ENCODE data around the gene BSN. TPM values are rescaled to one million over a fixed set of nuclear protein-coding genes. Genes with fewer than 3 reads are reported as not detected.

Gene BSN
- total RNA-seq, 1 donor from 2014 or later: 0.25 TPM

DNA sequence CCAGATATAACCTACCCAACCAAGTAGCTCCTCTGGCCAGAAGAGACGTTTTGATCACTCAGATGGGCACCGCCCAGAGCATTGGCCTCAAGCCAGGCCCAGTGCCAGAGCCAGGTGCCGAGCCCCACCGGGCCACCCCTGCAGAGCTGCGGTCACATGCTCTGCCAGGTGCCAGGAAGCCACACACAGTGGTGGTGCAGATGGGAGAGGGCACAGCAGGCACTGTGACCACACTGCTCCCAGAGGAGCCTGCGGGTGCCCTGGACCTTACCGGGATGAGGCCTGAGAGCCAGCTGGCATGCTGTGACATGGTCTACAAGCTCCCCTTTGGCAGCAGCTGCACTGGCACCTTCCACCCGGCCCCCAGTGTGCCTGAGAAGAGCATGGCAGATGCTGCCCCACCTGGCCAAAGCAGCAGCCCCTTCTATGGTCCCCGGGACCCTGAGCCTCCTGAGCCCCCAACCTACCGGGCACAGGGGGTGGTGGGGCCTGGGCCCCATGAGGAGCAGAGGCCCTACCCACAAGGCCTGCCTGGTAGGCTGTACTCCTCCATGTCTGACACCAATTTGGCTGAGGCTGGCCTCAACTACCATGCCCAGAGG is 100.8 kb downstream of the BSN start:
- DNase-seq (ENCODE audit: low read depth): no peak

DNA sequence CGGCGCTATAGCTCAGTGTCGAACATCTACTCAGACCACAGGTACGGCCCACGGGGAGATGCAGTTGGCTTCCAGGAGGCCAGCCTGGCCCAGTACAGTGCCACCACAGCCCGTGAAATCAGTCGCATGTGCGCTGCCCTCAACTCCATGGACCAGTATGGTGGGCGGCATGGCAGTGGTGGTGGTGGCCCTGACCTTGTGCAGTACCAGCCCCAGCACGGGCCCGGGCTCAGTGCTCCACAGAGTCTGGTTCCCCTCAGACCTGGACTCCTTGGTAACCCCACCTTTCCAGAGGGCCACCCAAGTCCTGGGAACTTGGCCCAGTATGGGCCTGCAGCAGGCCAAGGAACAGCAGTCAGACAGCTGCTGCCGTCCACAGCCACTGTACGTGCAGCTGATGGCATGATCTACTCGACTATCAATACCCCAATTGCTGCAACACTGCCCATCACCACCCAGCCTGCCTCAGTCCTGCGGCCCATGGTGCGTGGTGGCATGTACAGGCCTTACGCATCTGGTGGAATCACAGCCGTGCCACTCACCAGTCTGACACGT is 101.5 kb downstream of the BSN start:
- DNase-seq (ENCODE audit: low read depth): no peak

DNA sequence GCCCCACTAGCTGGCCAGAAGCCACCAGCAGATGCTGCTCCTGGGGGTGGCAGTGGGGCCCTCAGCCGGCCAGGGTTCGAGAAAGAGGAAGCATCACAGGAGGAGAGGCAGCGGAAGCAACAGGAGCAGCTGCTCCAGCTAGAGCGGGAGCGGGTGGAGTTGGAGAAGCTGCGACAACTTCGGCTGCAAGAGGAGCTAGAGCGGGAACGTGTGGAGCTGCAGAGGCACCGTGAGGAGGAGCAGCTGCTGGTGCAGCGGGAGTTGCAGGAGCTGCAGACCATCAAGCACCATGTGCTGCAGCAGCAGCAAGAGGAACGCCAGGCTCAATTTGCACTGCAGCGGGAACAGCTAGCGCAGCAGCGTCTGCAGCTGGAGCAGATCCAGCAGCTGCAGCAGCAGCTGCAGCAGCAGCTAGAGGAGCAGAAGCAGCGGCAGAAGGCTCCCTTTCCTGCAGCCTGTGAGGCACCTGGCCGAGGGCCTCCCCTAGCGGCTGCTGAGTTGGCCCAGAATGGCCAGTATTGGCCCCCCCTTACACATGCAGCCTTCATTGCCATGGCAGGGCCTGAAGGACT is 102.3 kb downstream of the BSN start:
- DNase-seq (ENCODE audit: low read depth): no peak

DNA sequence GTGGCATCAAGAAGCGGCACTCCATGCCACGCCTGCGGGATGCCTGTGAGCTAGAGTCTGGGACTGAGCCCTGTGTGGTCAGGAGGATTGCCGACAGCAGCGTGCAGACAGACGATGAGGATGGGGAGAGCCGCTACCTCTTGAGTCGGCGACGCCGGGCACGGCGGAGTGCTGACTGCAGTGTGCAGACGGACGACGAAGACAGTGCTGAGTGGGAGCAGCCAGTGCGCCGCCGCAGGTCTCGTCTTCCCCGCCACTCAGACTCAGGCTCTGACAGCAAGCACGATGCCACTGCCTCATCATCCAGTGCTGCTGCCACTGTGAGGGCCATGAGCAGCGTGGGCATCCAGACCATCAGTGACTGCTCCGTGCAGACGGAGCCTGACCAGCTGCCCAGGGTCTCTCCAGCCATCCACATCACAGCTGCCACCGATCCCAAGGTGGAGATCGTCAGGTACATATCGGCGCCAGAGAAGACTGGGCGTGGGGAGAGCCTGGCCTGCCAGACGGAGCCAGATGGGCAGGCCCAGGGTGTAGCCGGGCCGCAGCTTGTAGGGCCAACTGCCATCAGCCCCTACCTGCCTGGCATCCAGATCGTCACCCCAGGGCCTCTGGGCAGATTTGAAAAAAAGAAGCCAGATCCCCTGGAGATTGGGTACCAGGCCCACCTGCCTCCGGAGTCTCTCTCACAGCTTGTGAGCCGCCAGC is 103.1 kb downstream of the BSN start:
- no peak for DNase-seq (ENCODE audit: low read depth)

DNA sequence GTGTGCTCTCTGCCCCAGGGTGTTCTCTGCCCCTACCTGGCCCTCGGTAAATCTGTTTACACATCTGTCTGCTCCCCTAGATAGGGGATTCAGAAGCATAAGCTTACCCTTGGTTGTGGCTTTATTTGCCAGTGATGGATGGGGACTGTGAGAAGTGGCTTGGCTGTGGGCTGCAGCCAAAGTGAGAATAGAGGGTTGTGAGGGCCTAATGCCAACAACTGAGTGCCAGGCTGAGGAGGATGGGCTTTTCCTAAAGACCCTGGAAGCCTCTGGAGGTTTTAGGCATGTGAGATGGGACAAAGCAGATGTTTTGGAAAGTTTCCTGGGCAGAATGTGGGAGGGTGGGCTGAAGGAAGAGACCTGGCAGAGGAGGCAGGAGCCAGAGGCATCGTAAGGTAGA is 104.4 kb downstream of the BSN start:
- DNase-seq (ENCODE audit: low read depth): no peak

DNA sequence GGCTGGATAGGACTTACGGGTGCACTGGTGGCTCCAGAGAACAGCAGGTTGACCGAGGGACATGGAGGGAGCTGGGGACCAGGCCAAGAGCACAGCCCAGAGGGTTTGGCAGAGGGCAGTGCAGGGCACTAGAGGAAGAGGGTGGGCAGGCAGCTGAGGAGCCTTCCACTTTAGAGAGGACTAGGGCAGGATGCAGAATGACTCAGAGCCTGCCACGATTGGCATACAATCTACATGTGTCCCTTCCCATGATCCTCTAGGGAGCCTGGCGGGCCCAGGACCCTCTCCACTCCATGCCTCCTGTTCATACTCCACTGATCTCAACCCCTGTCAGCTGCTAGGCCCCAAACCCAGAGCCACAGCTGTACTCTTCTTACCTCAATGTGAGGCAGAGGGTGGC is 105.5 kb downstream of the BSN start:
- DNase-seq (ENCODE audit: low read depth): no peak

DNA sequence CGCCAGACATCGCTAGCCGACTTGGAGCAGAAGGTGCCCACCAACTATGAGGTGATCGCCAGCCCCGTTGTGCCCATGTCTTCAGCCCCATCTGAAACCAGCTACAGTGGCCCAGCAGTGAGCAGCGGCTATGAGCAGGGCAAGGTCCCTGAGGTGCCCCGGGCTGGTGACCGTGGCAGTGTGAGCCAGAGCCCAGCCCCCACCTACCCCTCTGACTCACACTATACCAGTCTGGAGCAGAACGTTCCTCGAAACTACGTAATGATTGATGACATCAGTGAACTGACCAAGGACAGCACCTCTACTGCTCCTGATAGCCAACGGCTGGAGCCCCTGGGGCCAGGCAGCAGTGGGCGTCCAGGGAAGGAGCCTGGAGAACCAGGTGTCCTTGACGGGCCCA is 107.0 kb downstream of the BSN start:
- peak; percentile 45 for DNase-seq (ENCODE audit: low read depth)

DNA sequence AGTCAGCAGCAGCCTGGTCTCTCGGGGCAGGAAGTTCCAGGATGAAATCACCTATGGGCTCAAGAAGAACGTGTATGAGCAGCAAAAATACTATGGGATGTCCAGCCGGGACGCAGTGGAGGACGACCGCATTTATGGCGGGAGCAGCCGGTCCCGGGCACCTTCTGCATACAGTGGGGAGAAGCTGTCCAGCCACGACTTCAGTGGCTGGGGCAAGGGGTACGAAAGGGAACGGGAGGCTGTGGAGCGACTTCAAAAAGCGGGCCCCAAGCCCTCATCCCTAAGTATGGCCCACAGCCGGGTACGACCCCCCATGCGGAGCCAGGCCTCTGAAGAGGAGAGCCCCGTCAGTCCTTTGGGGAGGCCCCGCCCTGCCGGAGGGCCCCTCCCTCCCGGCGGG is 107.7 kb downstream of the BSN start:
- no peak for DNase-seq (ENCODE audit: low read depth)

DNA sequence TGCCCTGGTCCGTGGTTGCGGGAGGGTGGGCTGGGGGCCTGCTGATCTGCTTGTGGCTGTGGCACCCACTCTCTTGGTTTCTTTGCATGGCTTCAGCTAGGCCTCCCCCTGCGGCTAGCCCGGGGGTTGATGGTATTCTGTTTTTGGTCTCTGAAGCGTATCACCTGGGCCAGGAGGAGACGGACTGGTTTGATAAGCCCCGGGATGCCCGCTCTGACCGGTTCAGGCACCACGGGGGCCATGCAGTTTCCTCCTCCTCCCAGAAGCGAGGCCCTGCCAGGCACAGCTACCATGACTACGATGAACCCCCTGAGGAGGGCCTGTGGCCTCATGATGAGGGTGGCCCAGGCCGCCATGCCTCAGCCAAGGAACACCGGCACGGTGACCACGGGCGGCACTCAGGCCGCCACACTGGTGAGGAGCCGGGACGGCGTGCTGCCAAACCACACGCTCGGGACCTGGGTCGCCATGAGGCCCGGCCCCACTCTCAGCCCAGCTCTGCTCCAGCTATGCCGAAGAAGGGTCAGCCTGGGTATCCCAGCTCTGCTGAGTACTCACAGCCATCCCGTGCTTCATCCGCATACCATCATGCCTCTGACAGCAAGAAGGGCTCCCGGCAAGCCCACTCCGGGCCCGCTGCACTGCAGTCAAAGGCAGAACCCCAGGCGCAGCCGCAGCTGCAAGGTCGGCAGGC is 108.6 kb downstream of the BSN start:
- no peak for DNase-seq (ENCODE audit: low read depth)

DNA sequence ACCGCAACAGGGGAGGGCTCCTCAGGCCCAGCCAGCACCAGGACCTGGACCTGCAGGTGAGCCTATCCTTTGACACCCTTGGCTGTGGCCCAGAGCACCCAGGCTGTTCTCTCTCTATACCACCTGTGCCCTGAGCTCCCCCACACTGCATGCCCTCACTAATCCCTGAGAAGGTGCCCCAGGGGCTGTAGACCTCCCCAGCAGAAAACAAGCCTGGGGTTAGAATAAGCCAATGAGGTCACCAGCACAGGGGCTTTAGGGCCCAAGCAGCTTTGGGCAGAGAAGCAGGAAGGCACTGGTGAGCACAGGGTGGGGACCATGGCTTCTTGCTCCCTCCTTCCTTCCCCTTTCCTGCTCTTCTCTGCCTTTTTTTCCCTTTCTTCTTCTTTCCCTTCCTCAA is 109.6 kb downstream of the BSN start:
- no peak for DNase-seq (ENCODE audit: low read depth)

DNA sequence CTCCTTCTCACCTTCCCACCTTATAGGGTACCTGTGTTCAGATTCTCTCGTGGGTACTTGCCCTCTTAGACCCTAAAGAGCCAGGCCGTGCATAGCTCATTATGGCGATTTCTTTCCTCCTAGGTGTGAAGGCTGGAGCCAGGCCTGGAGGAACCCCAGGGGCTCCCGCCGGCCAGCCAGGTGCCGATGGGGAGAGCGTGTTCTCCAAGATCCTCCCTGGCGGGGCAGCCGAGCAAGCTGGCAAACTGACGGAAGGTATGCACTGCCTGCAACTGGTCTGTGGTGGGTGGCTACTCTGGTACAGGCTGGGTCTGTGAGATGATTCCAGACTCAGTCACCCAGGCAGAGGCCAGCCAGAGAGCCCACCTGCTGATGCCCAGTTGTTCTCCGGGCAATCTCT is 110.0 kb downstream of the BSN start:
- no peak for DNase-seq (ENCODE audit: low read depth)

DNA sequence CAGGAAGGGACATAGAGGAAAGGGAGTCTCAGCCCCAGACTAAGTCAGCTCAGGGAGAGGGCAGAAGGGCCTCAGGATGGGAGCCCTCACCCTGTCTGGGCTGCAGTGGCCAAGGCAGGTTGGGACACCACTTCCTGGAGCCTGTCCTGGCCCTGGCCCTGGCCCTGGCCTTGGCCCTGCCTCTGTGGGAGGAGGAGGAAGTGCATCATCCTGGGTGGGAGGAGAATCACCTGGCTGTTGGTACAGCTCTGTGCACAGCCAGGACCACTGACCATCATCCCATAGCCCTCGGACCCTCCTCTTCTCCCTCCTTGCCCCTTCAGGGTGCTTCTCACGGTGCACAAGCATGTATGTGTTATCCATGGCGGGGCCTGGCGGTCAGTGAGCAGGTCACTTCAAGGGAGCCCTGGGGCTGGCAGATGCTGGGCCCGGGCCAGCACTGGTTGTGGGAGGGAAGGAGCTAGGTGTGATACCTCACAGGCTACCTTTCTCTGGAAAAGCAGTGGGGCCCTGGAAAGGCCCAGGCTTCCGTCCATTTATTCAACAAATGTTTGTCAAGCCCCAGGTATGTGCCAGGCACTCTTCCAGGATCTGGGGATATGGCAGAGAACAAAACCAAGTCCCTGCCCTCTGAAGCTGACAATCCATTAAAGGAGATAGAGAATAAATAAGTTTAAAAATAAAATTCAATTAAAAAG is 111.7 kb downstream of the BSN start:
- no peak for DNase-seq (ENCODE audit: low read depth)

DNA sequence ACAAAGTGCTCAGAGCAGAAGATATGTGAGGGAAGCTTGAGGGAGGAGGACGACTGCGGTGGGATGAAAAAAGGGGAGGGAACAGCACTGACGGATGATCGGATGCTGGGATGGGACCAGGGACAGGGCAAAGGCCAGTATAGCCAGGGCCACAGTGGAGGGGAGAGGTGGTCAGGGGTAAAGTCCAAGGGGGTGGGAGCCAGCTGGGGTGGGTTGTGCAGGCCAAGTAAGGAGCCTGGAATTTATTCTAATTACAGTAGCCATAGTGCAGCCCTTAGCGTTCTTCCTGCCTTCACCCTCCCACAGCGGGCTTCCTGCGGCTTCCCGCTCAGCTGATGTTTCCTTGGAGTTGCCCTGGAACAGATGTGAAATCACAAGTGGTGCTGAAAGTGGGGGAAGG is 112.3 kb downstream of the BSN start:
- DNase-seq (ENCODE audit: low read depth): peak; percentile 28

DNA sequence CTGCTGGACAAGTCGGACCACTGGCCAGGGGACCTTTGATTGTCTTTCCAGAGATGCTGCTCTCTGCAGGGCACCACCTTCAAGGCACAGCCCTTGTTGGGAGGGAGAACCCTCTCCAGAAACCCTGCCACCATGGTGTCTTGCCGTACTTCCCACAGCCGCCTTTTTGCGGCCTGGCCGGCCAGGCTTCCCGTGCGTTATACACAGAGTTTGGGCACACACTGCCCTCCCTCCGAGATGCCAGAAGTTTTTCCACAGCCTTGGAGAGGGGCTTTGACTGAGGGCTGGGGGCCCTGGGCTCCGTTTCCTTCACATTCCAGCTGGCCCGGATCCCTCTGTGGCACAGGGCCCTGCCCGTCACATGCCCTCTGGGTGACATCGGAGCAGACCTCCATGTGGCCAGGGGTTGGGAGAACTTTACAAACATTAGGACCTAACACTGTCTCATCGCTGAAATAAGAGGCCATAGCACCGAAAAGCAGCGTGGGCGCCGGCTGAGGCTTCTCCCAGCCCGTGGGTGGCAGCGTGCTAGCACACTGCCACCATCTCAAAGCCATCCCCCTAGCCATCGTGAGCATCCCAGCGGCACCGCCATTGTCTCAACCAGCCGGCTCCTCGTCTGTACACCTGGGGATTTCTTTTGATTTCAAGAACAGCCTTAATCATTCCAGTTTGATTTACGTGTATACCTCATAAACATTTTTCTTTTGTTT is 113.6 kb downstream of the BSN start:
- DNase-seq (ENCODE audit: low read depth): no peak

DNA sequence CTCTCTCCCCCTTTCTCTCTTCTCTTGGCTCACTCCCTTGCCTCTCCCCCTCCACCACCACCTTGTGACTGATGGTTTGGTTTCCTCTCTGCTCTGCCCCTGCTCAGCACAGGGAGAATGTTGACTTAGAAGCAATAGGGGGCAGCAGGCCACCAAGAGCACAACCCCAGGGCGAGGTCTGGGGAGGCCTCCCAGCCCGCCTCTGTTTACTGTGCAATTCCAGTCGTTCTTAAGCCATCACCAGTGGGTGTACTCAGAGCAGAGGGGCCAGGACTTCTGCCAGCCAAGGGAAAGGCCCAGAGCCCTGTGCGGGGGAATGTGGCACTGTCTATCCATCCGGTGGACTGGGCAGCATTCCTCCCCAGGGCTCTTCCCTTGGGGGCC is 114.1 kb downstream of the BSN start:
- DNase-seq (ENCODE audit: low read depth): peak; percentile 63

DNA sequence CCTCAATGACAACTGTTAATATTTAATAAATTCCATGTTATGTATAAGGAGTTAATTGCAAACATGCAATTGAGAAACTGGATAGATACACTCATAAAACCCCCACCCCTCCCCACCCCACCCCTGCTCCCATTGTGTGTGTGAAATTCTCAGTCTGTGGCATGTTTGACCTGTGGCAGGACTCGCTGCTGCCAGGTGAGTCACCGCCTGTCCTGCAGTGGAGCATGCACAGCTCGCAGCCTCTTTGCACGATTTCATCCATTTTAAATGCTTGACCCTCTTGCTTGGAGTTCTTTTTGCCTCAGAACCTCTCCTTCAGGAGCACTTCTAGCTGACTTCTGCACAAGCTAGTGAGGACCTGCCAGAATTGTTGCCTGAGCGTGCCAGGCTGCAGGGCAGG is 114.6 kb downstream of the BSN start:
- peak; percentile 84 for DNase-seq (ENCODE audit: low read depth)

DNA sequence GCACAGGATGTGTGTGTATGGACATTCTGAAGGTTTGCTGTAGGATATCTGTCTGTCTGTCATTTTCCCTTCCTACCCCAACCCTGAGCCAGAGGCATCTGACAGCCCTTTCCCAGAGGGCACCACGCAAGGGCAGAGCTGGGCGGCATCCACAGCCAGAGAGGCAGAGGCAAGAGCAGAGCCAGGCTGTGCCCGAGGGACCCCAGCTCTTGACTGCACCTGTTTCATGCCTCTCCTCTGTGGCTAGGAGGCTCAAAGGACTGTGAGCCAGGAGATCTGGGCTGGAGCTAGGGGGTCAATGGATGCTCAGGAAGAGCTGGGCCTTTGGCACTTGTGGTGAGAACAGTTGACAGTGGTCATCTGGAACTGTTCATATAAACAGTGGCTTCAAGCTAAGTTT is 115.1 kb downstream of the BSN start:
- no peak for DNase-seq (ENCODE audit: low read depth)

DNA sequence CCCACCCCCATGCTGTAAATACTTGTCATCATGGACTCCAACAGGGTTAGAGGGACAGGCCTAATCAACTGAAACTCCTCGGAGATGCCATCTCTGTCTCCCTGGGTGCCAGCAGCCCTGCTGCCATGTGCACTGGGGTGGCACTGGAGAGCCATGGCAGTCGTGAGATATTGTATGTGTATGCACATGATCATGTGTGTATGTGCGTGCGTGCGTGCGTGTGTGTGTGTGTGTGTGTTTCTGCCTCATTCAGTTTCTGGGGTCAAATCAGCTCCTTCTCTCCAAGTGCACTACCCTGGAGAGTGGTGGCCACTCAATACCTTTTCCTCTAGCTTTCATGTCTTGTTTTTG is 116.6 kb downstream of the BSN start:
- no peak for DNase-seq (ENCODE audit: low read depth)

DNA sequence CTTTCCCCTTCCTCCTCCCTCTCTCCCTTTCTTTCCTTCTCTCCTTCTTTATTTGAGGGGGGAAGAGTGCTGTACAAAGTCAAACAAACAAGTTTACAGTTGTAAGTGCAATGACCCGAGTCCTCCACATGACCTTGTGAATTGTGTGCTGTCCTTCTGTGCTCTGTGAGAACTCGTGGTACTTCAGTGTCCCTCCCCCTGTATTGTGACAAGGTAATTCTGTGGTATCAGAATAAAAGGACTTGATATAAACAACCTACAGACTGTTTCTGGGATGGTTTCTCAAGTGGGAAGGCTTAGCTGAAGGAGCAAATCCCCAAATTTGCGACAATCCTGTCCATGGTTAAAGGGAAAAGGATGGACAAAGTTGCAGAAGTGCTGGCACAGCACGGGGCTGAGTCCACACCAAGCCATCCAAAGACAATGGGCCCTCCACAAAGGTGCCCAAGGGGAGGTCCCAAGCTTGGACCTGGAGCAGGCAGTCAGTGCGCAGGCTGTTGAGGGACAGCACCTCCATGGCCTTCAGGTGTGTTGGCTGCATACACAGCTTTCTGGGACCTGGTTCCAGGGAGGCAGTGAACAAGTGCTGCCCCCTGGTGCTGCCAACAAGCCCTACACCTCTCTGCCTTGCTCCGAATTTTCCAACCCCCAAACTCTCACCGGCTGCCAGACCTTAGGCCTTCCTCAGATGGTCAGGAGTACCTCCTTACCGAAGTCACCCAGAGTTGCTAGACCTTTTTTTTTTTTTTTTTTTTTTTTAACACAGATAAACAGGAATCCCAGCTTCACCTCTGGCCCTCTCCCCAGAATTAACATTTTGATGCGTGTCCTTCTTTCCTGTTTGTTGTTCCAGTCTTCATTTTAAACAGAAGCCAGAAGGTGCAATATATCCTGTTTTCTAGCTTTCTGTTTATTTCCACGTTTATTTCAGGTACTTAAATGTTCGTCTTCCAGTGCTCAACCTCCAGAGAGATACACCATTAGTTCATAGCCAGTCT is 117.3 kb downstream of the BSN start:
- DNase-seq (ENCODE audit: low read depth): peak; percentile 56

DNA sequence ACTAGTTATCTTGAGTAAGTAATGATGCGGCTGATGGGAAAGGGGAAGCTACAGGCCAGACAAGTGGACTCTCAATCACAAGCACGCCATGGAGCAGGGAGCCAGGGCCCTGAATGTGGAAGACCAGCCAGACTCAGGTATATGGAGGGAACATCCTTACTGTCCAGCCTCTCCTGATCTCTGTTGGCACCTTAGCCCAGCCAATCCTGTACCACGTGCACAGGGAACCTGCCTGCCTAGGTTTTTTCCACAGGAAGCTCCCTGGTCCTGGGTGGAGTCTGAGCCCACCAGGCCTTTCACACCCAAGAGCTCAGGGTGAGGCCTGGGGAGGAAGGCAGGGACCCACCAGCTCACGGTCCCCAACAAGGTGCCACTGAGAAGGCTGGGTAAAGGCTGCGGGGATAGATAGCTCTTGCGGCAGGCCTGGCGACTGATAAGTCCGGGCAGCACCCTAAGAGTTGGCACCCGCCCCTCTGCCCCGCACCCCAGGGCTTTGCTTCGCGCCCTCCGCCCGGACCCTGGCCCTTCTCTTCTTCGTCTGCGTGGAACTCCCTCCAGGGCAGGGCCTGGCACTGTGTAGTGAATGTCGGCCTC is 118.9 kb downstream of the BSN start:
- DNase-seq (ENCODE audit: low read depth): no peak

Measured in renal cortical epithelial cell (primary cell).